Measurements from ENCODE around the gene CUL3. TPM values are rescaled to one million over a fixed set of nuclear protein-coding genes. Genes with fewer than 3 reads are reported as not detected.
"Not testable (repeated sequence)": the region's sequence is repeated elsewhere in the genome, so short reads cannot be mapped to it uniquely, and the experiment has no call there.

Gene CUL3
- polyA plus RNA-seq, 3 donors: 12.3 to 28.7 (median 12.9) TPM

- no peaks in the 10 kb centered on the region for H3K9me3 ChIP-seq (replicated peaks in 1 of 2; ENCODE audit: control insufficient read depth in 1 of 2, insufficient read depth in 1 of 2, low read length in 2 of 2)
- Mint-ChIP-seq H3K36me3 (peaks cover 69 to 74% of the 10 kb centered on the region in 2 donors), H3K4me1 (peaks cover 15% of the 10 kb centered on the region), H3K4me3 (no peak overlapping the region), H3K27me3 (ENCODE audit: low read depth in 3 of 3) (no peaks in the 10 kb centered on the region), H3K27ac (peak overlapping the region in 3 of 7 donors; percentile 57 to 76 (median 70)), H3K9me3 (no peaks in the 10 kb centered on the region)
- peaks cover 33% of the 10 kb centered on the region for H4K20me1 ChIP-seq (ENCODE audit: insufficient read depth, low read length)
- no peak for TF ChIP-seq CTCF (IDR thresholded peaks at IDR 0.05)
- H2AFZ ChIP-seq (ENCODE audit: insufficient read depth, low read depth, low read length, poor library complexity, severe bottlenecking): no peak overlapping the region
- H3K4me2 ChIP-seq (replicated peaks; ENCODE audit: extremely low read depth, low read length, poor library complexity, severe bottlenecking): no peak overlapping the region
- H3K27ac ChIP-seq (ENCODE audit: low read depth in 1 of 2, low read length in 2 of 2): no peak overlapping the region
- DNase-seq: no peak
- peaks cover 44 to 78% of the 10 kb centered on the region in 2 donors for H3K36me3 ChIP-seq (replicated peaks in 1 of 2; ENCODE audit: control insufficient read depth in 1 of 2, insufficient read depth in 2 of 2, low read length in 2 of 2)
- no CpG with 5 or more reads among the region's 2 CpGs for WGBS (ENCODE audit: insufficient coverage)
- H3K79me2 ChIP-seq (ENCODE audit: insufficient read depth, low read length): peaks cover 11% of the 10 kb centered on the region
- H3K4me3 ChIP-seq (replicated peaks in 1 of 3; ENCODE audit: low read depth in 2 of 3, low read length in 3 of 3): no peak overlapping the region
- intact Hi-C loops (cut with micrococcal nuclease): no loop called here
- H3K9ac ChIP-seq (ENCODE audit: insufficient read depth, low read length, poor library complexity, severe bottlenecking): no peak overlapping the region
- no peaks in the 10 kb centered on the region for H3K4me1 ChIP-seq (ENCODE audit: control insufficient read depth in 1 of 2, insufficient read depth in 2 of 2, low read length in 2 of 2)
- no peaks in the 10 kb centered on the region for H3K27me3 ChIP-seq (ENCODE audit: control insufficient read depth in 2 of 2, insufficient read depth in 2 of 2, low read length in 2 of 2)
These were observed 92.6 kb downstream of the CUL3 start for GRCh38 chr2:224492531-224492930.

GRCh38 chr2:224487940-224488339 lies 97.2 kb downstream of the CUL3 start:
- peaks cover 70 to 80% of the 10 kb centered on the region in 2 donors for H3K36me3 Mint-ChIP-seq
- H3K9me3 Mint-ChIP-seq; H3K9me3 ChIP-seq (replicated peaks in 1 of 2; ENCODE audit: control insufficient read depth in 1 of 2, insufficient read depth in 1 of 2, low read length in 2 of 2); H3K27me3 Mint-ChIP-seq (ENCODE audit: low read depth in 3 of 3); H3K27me3 ChIP-seq (ENCODE audit: control insufficient read depth in 2 of 2, insufficient read depth in 2 of 2, low read length in 2 of 2); intact Hi-C loops (cut with micrococcal nuclease); H3K9ac ChIP-seq (ENCODE audit: insufficient read depth, low read length, poor library complexity, severe bottlenecking); H3K4me3 ChIP-seq (replicated peaks in 1 of 3; ENCODE audit: low read depth in 2 of 3, low read length in 3 of 3); H2AFZ ChIP-seq (ENCODE audit: insufficient read depth, low read depth, low read length, poor library complexity, severe bottlenecking); H3K4me1 ChIP-seq (ENCODE audit: control insufficient read depth in 1 of 2, insufficient read depth in 2 of 2, low read length in 2 of 2); H3K27ac ChIP-seq (ENCODE audit: low read depth in 1 of 2, low read length in 2 of 2); DNase-seq; H3K4me3 Mint-ChIP-seq; H3K4me2 ChIP-seq (replicated peaks; ENCODE audit: extremely low read depth, low read length, poor library complexity, severe bottlenecking): not testable (repeated sequence)
- no CpG with 5 or more reads among the region's 4 CpGs for WGBS (ENCODE audit: insufficient coverage)
- Histone ChIP-seq H3K79me2 (ENCODE audit: insufficient read depth, low read length) (peaks cover 11% of the 10 kb centered on the region), H3K36me3 (replicated peaks in 1 of 2; ENCODE audit: control insufficient read depth in 1 of 2, insufficient read depth in 2 of 2, low read length in 2 of 2) (peaks cover 29 to 66% of the 10 kb centered on the region in 2 donors), H4K20me1 (ENCODE audit: insufficient read depth, low read length) (peaks cover 59% of the 10 kb centered on the region)
- H3K27ac Mint-ChIP-seq: peak overlapping the region in 1 of 7 donors; percentile 22
- peaks cover 15% of the 10 kb centered on the region for H3K4me1 Mint-ChIP-seq

GRCh38 chr2:224485081-224486014 lies 99.8 kb downstream of the CUL3 start:
- H3K4me1 Mint-ChIP-seq: peaks cover 15% of the 10 kb centered on the region

More at GRCh38 chr2:224485081-224486014, 99.8 kb downstream of the CUL3 start:
- H3K27me3 Mint-ChIP-seq (ENCODE audit: low read depth in 3 of 3); DNase-seq; H3K27ac ChIP-seq (ENCODE audit: low read depth in 1 of 2, low read length in 2 of 2); H2AFZ ChIP-seq (ENCODE audit: insufficient read depth, low read depth, low read length, poor library complexity, severe bottlenecking); H3K9ac ChIP-seq (ENCODE audit: insufficient read depth, low read length, poor library complexity, severe bottlenecking); H3K27me3 ChIP-seq (ENCODE audit: control insufficient read depth in 2 of 2, insufficient read depth in 2 of 2, low read length in 2 of 2); H3K4me3 ChIP-seq (replicated peaks in 1 of 3; ENCODE audit: low read depth in 2 of 3, low read length in 3 of 3); H3K9me3 ChIP-seq (replicated peaks in 1 of 2; ENCODE audit: control insufficient read depth in 1 of 2, insufficient read depth in 1 of 2, low read length in 2 of 2); H3K4me2 ChIP-seq (replicated peaks; ENCODE audit: extremely low read depth, low read length, poor library complexity, severe bottlenecking); intact Hi-C loops (cut with micrococcal nuclease); H3K4me3 Mint-ChIP-seq; H3K9me3 Mint-ChIP-seq; H3K4me1 ChIP-seq (ENCODE audit: control insufficient read depth in 1 of 2, insufficient read depth in 2 of 2, low read length in 2 of 2): not testable (repeated sequence)
- H4K20me1 ChIP-seq (ENCODE audit: insufficient read depth, low read length): peaks cover 55% of the 10 kb centered on the region
- Mint-ChIP-seq H3K27ac (peak overlapping the region in 3 of 7 donors; percentile 36 to 53 (median 40)), H3K36me3 (peaks cover 68 to 78% of the 10 kb centered on the region in 2 donors)
- H3K36me3 ChIP-seq (replicated peaks in 1 of 2; ENCODE audit: control insufficient read depth in 1 of 2, insufficient read depth in 2 of 2, low read length in 2 of 2): peaks cover 33 to 67% of the 10 kb centered on the region in 2 donors
- 71% methylated on average over 10 of the region's 18 CpGs for WGBS (ENCODE audit: insufficient coverage)
- H3K79me2 ChIP-seq (ENCODE audit: insufficient read depth, low read length): peaks cover 11% of the 10 kb centered on the region
